HG02610 (cell line): ENCODE measurements around the gene CEP170B.

Experiments
- ATAC-seq: cut with Tn5 transposase; IDR thresholded peaks from one replicate; pipeline ENCODE4 v1.9.1; 2021; ENCODE audit warnings: mild to moderate bottlenecking, moderate library complexity; ENCODE audit not compliant: unreplicated experiment

The CEP170B gene

GRCh38 chr14:104866451-104867370, 1.6 kb downstream of the CEP170B start:
- ATAC-seq = no peak

- ATAC-seq = no peak
These were observed 2.4 kb downstream of the CEP170B start for GRCh38 chr14:104867371-104868059.

DNA sequence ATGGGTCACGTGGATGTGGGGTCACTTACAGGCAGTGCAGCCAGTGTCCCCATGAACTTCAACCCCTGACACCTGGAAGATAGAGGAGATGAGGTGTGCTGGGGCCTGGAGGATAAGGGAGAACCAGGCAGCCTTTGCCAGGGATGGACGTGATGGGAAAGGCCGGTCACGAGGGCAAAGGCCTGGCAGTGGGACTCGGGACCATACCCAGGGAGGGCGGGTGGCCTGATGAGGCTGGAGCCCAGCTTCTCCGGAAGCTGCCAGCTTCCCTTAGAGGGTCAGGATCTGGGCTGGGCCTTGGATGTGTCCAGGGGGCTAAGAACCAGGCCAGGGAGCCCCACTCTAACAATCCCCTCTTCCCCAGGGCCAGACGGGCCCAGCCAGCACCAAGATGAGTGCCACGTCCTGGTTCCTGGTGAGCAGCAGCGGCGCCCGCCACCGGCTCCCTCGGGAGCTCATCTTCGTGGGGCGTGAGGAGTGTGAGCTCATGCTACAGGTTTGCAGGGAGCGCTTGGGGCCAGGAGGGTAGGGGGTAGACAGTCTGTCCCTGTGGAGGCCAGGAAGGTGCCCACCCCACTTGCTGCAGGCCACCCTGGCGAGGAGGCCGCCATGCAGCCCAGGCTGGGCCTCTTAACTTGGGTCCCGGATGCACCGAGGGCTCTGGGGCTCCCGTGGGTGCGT, 3.1 kb downstream of the CEP170B start:
- ATAC-seq = no peak

DNA sequence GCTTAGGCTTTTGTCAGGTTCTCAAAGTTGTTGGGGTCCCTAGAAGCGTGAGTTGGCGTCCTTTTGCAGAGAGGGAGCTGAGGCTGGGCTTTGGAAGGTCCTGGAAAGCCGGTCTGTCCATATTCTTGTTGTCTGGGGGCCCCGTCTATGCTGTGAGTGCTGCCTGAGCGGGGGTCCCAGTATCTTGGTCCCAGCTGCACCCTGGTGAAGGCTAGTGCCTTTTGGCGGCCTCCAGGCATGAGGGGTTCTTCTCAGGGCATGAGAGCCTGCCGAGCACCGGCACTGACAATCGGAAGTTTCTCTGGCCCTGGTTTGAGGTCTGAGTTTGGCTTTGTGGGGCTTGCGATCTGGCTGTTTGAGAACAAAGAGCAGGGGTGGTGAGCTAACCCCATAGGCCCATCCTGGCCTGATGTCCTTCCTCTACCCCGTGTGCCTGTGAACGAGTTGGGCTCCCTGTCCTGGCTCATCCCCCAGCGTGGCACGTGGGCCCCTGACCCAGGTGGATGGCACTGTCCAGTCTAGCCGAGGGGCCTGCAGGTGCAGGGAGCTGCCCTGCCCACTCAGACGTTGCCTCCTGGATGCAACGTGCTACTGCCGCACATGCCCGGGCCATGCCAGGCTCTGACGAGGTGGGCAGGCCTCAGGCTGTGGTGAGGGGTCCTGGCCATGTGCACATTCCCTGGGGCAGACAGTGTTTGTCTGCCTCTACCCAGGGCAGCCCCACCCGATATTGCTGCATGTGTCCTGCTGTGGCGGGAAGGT, 3.9 kb downstream of the CEP170B start:
- ATAC-seq = no peak

GRCh38 chr14:104869669-104870367, 4.8 kb downstream of the CEP170B start:
- no peak for ATAC-seq

DNA sequence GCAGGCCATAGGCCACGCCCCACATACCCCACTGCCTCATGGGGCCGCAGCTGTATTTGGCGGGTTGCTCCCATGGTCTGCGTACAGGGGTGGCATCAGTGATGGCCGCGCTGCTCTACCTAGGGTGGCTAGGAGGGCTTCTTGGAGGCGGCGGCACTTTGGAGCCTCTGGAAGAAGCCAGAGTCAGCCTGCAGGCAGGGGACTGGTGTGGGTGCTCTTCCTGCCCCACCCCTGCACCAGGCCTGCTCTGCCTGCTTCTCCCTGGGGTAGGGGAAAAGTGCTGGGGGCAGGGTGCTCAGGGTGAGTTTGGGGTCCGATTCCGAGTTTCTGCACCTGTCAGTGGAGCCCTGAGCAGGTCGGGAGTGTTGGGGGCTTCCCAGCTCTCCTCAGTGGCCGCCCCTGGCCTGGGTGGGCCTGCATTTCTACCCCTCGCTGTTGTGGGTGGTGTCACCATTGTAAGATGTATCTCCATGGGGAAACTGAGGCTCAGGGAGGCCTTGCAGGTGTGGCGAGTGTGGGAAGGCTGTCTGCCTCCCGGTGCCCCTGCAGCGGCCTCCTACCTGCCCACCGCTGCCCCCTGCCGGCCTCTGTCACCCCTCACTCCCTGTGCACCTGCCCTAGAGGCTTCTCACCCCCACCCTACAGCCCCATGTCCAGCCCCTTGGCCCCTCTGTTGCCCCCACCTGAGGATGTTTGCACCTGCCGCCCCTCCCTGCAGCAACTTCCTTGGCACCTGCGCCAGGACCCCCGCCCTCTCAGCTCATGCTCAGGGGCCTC, 5.5 kb downstream of the CEP170B start:
- no peak for ATAC-seq

- ATAC-seq = no peak
These were observed 6.1 kb downstream of the CEP170B start for GRCh38 chr14:104871145-104871655.

GRCh38 chr14:104871656-104872468, 6.8 kb downstream of the CEP170B start:
- no peak for ATAC-seq

DNA sequence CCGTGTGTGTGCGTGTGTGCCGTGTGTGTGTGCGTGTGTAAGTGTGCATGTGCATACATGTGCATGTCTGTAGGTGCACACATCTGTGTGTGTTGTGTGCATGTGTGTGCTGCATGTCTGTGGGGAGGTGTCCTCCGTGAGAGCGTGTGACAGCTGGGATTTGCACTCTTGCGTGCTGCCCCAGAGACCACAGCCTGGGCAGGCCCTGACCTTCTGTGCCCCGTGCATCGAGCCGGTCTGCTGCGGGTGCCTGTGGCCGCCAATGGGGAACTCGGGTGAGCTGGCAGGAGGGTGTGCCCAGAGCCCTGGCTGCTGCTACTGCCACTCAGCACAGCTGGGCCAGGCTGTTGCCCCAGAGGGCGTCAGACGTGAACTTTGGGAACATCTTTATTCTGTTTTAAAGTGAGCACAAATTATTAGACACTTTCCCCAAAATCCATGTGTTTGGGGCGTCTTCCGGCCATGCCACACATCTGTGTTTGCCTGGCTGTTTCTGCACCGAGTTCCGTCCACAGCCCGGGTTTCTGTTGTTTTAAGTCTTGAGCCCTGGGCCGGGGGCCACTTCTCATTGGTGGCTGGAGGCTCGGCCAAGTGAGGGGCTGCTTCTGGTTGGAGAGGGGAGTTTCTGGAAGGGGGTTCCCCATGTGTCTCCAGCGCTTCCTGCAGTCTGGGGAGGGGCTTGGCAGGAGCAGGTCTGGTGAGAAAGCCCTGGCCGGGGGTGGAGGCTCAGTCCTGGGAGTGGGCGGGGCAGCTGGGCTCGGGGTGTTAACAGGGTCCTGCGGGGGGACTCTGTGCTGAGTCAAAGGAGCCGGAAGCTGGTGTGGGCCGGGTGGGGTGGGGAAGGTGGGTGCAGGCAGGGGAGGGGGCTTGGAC, 7.6 kb downstream of the CEP170B start:
- no peak for ATAC-seq

GRCh38 chr14:104873380-104874055, 8.4 kb downstream of the CEP170B start:
- no peak for ATAC-seq

DNA sequence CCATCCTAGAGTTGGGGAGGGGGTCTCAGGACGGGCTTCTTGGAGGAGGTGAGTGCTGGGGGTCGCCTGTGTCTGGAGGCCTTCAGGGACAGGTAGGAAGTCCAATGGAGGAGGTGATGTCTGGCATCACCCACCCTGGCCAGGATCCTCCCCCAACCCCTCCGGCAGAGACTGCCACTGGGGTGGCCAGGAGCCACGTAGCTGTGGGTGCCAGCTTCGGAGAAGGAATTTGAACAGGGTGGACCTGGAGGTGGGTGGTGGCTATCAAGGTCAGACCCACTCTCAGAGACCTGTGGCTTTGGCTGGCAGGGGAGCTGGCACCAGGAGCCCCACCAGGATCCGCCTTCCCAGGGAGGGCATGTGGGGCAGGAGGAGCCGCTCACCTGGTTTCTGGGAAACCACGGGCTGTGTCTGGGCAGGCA, 9.1 kb downstream of the CEP170B start:
- ATAC-seq = no peak

GRCh38 chr14:104874571-104875411, 9.7 kb downstream of the CEP170B start:
- ATAC-seq = no peak

GRCh38 chr14:104875412-104875751, 10.3 kb downstream of the CEP170B start:
- ATAC-seq = no peak

DNA sequence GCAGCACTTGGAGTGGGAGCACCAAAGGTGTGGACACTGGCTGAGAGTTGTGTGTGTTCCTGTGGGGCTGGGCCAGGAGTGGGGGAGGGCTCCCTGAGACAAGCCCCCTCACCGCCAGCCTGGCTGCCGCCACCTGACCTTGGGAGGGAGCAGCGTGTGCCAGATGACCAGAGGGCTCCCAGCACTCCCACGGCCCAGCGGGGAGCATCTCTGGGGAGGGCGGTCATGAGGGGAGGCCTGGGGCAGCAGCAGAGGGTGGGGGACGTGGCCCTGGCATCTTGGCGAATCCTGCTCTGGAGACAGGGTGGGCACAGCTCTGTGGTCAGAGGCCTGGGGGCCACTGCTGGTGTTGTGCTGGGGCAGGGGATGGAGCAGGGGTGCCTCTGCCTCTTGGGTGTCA, 10.7 kb downstream of the CEP170B start:
- no peak for ATAC-seq

DNA sequence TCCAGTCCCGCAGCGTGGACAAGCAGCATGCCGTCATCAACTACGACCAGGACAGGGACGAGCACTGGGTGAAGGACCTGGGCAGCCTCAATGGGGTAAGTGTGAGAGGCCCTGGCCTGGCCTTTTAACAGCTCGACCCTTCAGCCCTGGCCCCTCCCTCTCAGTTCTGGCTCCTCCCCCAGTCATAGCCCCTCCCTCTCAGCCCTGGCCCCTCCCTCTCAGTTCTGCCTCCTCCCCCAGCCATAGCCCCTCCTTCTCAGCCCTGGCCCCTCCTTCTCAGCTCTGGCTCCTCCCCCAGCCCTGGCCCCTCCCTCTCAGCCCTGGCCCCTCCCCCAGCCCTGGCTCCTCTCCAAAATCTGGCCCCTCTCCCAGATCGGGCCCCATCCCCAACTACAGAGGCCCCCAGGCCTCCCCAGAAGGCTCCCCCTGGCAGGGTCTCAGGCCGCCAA, 11.2 kb downstream of the CEP170B start:
- ATAC-seq = no peak
